Fibroblast of peridontal ligament (primary cell): ENCODE measurements around the gene CLIC5.

Experiments
- DNase-seq: peaks from one replicate; pipeline ENCODE4 v3.0.0-alpha.2; 2010; ENCODE audit errors: extremely low read depth

The CLIC5 gene

DNA sequence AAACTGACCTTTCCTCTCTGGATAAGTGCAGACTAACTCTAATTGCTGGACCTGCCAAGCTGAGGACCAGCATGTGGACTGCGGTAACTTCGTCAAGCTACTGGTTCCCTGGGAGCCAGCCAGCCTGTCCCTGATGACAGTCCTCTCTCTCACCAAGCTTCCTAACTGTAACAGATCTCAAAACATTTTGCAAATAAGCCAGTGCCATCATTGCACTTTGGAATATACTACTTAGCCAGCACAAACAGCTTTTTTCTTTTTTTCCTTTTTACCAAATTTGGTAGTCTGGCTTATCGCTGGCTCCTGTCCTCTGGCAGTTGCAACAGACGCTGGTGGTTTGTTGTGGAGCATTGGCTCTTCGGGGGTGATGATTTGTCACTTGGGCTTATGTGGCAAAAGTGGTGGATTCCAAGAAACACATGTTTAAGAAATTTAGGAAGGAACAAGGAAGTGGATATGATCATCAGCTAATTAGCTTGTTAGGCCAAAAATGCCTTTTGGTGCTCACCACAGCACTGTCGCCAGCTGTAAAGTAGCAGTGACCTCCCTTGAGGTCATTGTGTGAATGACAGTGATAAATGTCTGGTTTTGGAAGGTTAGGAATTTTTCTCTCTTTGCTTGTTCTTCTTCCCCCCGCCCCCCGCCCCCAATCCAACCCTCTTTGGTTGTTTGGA, 171.7 kb downstream of the CLIC5 start:
- DNase-seq, result peak; percentile 38

DNA sequence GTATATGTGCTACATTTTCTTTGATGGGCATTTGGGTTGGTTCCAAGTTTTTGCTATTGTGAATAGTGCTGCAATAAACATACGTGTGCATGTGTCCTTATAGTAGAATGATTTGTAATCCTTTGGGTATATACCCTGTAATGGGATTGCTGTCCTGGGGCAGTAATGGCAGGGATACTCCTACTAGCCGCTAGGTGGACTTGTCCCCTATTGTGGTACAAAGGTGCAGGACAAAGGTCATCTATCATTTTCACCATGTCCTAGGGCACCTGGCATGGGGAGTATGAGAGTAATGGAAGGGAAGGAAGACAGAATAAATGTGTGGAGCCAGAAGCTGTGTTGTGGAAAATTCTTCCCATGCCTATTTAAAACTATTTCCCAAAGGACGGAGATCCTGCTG, 174.6 kb downstream of the CLIC5 start:
- DNase-seq, result no peak

DNA sequence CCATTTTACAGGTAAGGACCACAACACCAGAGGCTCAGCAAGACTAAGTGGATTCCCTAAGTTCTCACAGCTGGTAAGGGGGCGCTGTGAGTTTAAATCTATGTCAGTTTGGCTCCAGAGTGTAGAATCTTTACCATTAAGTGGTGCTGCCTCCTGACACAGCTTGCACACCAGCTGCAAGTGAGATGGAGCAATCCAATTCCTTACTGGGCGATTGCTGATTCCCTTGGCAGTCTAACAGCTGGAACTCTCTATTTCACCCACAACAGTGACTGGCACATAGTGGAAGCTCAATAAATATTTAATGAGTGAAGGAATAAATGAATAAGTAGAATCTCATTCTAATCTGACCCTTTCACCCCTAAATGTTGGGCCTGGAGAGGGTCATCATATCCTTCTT, 176.7 kb downstream of the CLIC5 start:
- no peak for DNase-seq

DNA sequence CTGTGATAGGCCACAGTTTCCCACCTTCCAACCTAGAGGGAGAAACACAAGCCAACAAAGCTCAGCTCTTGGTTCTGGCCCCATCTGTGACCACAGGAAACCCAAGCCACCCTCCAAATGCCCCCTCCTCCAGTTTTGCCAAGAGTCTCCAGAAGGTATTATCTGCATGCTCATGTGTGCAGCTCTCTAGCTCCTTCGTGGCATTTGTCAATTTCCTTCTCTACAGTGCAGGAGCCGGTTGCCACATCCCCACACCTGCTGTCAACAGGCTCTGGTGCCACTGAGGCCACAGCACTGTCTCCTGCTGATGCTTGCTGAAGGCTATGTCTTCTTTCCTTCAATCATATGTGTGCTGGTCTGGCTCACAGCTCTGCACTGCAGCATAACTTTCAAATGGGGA, 177.2 kb downstream of the CLIC5 start:
- DNase-seq, result no peak

DNA sequence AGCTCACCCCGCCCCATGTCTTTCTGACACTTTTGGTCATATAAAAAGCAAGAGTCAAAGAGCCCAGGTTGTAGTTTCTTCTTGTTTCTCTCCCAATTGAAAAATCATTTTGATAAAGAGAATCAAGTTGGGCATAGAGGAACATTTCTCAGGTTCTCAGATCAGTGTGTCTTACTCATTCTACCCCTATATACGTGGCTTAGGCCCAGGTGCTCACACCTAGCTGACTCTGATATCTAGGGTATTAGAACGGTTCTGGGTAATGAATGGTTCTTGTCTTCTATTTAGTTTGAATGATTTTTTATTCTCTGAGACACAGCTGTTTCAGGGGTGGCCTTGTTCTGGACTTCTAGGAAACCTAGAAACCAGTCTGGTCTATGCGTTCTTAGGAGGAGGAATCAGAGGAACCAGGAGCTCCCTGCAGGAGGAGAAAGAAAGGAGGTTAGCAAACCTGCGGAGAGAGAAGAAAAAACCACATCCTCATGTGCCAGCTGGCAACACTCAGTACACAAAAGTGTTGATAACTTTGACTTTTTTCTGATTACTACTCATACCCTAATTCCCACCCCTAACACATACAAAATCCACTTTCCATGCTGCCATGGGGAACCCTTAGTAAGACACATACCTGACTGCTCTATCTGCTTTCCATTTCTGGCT, 178.0 kb downstream of the CLIC5 start:
- DNase-seq, result no peak

DNA sequence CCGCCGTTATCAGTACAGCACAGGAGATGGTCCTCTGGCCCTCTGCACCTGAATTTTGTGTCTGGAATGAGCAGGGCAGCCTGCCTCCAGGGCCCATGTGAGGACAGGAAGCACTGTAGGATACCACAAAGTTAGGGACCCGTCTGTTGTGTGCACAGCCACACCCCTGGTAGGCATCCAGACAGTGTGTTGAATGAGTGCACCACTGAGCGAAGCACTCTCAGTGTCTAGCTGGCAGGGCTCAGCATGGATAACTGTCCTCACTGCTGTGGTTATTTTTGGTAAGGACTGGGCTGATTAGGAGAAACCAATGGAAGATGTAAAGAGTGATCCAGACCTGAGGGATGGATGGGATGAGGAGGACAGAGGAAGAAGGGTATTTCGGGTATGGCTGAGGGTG, 178.7 kb downstream of the CLIC5 start:
- DNase-seq, result no peak

DNA sequence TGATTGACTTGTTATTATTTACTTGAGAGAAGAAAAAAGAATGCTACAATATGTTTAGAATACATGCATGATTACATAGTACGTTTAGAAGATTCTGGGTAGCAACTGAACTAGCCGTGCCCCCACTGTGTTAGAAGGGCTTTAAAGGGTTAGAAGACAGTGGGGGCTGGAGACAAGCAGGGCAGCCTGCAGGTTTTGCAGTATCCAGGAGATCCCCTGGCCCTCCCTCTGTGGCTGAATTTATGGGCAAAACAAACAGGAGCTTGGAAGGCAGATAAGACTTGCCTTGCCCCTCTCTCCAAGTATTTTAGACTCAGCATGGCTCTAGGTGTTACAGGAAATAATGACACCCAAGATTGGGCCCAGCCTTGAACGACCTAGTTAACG, 179.2 kb downstream of the CLIC5 start:
- no peak for DNase-seq

DNA sequence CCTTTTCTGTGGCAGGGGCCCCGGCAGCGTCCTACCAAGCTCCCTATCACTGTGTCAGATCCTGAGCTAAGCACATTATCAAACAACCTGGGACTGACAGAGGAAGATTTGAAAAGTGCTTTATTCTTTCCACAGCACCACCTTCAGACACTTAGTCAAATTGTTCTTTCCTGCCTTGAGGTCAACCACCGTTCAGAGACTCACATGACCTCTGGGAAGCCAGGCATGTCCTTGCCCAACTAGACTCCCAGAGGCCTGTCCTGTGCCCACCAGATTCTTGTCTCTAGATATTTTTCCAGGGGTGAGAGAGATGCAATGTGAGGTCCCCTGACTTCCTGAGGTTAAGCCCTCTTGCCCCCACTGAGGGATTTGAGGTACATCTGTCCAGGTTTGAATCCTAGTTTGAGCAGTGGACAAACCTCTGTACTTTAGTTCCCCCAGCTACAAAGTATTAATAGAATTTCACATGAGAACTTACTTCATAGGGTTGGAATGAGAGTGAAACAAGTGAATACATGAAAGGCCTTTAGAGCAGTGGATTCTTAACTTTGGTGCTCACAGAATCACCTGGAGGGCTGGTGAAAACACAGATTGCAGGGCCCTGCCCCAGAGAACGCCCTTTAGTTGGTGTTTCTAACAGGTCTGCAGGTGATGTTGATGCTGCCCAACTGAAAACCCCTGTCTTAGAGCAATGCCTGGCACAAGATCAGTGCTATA, 179.8 kb downstream of the CLIC5 start:
- DNase-seq, result no peak

DNA sequence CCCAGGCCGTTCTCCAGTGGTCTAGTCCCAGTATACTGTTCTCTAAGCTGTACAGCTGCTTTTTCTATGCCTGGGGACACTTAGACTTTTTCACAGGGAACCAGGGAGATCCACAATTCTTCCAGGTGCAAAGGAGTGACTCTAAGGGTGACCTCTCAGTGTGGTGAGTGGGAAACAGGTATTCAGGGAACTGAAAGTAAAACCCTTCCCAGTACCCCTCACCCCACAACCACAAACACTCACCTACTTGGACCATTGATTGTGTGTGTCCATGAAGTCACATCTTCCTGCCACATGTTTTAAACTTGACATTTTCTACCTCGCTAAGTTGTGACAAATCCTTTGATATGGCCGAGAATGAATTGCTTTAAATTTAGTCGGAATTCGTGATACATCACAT, 183.6 kb downstream of the CLIC5 start:
- DNase-seq, result no peak
